GM15510 (cell line): ENCODE results near the gene HDHD5.

ENCODE experiments used
- POLR2A ChIP-seq: IDR thresholded peaks from 3 replicates; pipeline ENCODE4 v1.6.1; 2011; ENCODE audit warnings: borderline replicate concordance; ENCODE audit not compliant: insufficient read length; ENCODE audit errors: extremely low read depth

The HDHD5 gene

GRCh38 chr22:17164392-17165024 is 5.4 kb upstream of the HDHD5 start:
- TF ChIP-seq POLR2A = no peak

- no peak for TF ChIP-seq POLR2A
These were observed 3.7 kb upstream of the HDHD5 start for GRCh38 chr22:17162731-17163130.

GRCh38 chr22:17161991-17162390 is 2.9 kb upstream of the HDHD5 start:
- no peak for TF ChIP-seq POLR2A

- TF ChIP-seq POLR2A = no peak
These were observed 451 bp upstream of the HDHD5 start for GRCh38 chr22:17159504-17159951.

- no peak for TF ChIP-seq POLR2A
These were observed 905 bp downstream of the HDHD5 start for GRCh38 chr22:17158176-17158567.

- no peak for TF ChIP-seq POLR2A
These were observed 1.4 kb downstream of the HDHD5 start for GRCh38 chr22:17157714-17158113.

GRCh38 chr22:17155941-17156340 is 3.1 kb downstream of the HDHD5 start:
- TF ChIP-seq POLR2A = no peak

- TF ChIP-seq POLR2A = no peak
These were observed 6.1 kb downstream of the HDHD5 start for GRCh38 chr22:17152971-17153370.

- no peak for TF ChIP-seq POLR2A
These were observed 6.7 kb downstream of the HDHD5 start for GRCh38 chr22:17152340-17152739.

GRCh38 chr22:17149076-17149815 is 9.8 kb downstream of the HDHD5 start:
- TF ChIP-seq POLR2A = no peak

- TF ChIP-seq POLR2A = no peak
These were observed 13.9 kb downstream of the HDHD5 start for GRCh38 chr22:17145021-17145680.

- no peak for TF ChIP-seq POLR2A
These were observed 15.3 kb downstream of the HDHD5 start for GRCh38 chr22:17143826-17144225.

GRCh38 chr22:17143101-17143500 is 16.0 kb downstream of the HDHD5 start:
- no peak for TF ChIP-seq POLR2A

- TF ChIP-seq POLR2A = no peak
These were observed 18.0 kb downstream of the HDHD5 start for GRCh38 chr22:17140826-17141766.

- no peak for TF ChIP-seq POLR2A
These were observed 19.1 kb downstream of the HDHD5 start for GRCh38 chr22:17140022-17140421.

- TF ChIP-seq POLR2A = no peak
These were observed 20.6 kb downstream of the HDHD5 start for GRCh38 chr22:17138513-17138912.
